IMR-90 (cell line): ENCODE measurements around the gene NHLRC1. TPM values are rescaled to one million over a fixed set of nuclear protein-coding genes. Genes with fewer than 3 reads are reported as not detected.

Experiments used
- ATAC-seq: fragments of 200-7000 bp; cut with Tn5 transposase; 2 replicates; pipeline ENCODE4 v1.9.1; 2020; ENCODE audit warnings: low read depth, mild to moderate bottlenecking, moderate library complexity
- BruUV-seq: library from RNA; stranded (reverse); fragments of 400-500 nt; replicated peaks from 2 replicates; lab custom pipeline; 2021; lab: Mats Ljungman, UMichigan
- CTCF ChIA-PET: fragments of 300-600 bp; formaldehyde crosslinking; extraction: SDS; loops from one replicate; lab custom pipeline; 2021; ENCODE audit warnings: antibody characterized with exemption; lab: Yijun Ruan, JAX
- POLR2A ChIA-PET: fragments of 300-600 bp; sonication (Branson Sonifier 250); formaldehyde crosslinking; loops from one replicate; lab custom pipeline; 2022; ENCODE audit warnings: antibody characterized with exemption; ENCODE audit not compliant: unreplicated experiment; lab: Charles Lee
- DNase-seq: peaks from one replicate; pipeline ENCODE4 v3.0.0; 2013
- H2AFZ ChIP-seq: replicated peaks from 2 replicates; pipeline ENCODE3; 2013; ENCODE audit warnings: low read length, mild to moderate bottlenecking; ENCODE audit not compliant: poor library complexity
- H2AK5ac ChIP-seq: 2 replicates; pipeline ENCODE4 v1.6.1; 2013; ENCODE audit warnings: low read depth, low read length, inconsistent platforms
- H2AK9ac ChIP-seq: replicated peaks from 2 replicates; pipeline ENCODE3; 2013; ENCODE audit warnings: mild to moderate bottlenecking, low read depth, low read length, moderate library complexity; ENCODE audit not compliant: poor library complexity
- H2BK120ac ChIP-seq: 2 replicates; pipeline ENCODE4 v1.6.1; 2013; ENCODE audit warnings: low read depth, low read length, inconsistent platforms
- H2BK15ac ChIP-seq: 3 replicates; pipeline ENCODE4 v1.6.1; 2013; ENCODE audit warnings: low read depth, low read length, inconsistent platforms
- H2BK20ac ChIP-seq: 2 replicates; pipeline ENCODE4 v1.6.1; 2013; ENCODE audit warnings: low read depth, mild to moderate bottlenecking, inconsistent platforms, low read length, moderate library complexity
- H2BK5ac ChIP-seq: 2 replicates; pipeline ENCODE4 v1.6.1; 2013; ENCODE audit warnings: mild to moderate bottlenecking, low read depth, low read length, inconsistent platforms; ENCODE audit not compliant: poor library complexity, severe bottlenecking
- H3K14ac ChIP-seq: replicated peaks from 2 replicates; pipeline ENCODE4 v1.6.1; 2013; ENCODE audit warnings: low read depth, low read length, inconsistent platforms
- H3K18ac ChIP-seq: 2 replicates; pipeline ENCODE4 v1.6.1; 2013; ENCODE audit warnings: low read depth, low read length, control low read depth
- H3K23ac ChIP-seq: 2 replicates; pipeline ENCODE4 v1.6.1; 2013; ENCODE audit warnings: low read depth, low read length, inconsistent platforms
- H3K27ac ChIP-seq: 2 replicates; pipeline ENCODE4 v1.5.1; 2013; ENCODE audit warnings: mild to moderate bottlenecking, control low read depth, low read length; ENCODE audit not compliant: insufficient read depth
- H3K27me3 ChIP-seq: 2 replicates; pipeline ENCODE4 v1.6.1; 2013; ENCODE audit warnings: low read length; ENCODE audit not compliant: control insufficient read depth, insufficient read depth
- H3K36me3 ChIP-seq: 2 replicates; pipeline ENCODE4 v1.6.1; 2013; ENCODE audit warnings: low read length, mixed read lengths; ENCODE audit not compliant: control insufficient read depth, insufficient read depth
- H3K4ac ChIP-seq: 2 replicates; pipeline ENCODE4 v1.6.1; 2013; ENCODE audit warnings: low read depth, low read length, inconsistent platforms
- H3K4me1 ChIP-seq: 2 replicates; pipeline ENCODE4 v1.6.1; 2013; ENCODE audit warnings: low read length, mixed read lengths; ENCODE audit not compliant: control insufficient read depth, insufficient read depth
- H3K4me2 ChIP-seq: 2 replicates; pipeline ENCODE4 v1.6.1; 2013; ENCODE audit warnings: low read depth, mild to moderate bottlenecking, control low read depth, low read length, moderate library complexity
- H3K4me3 ChIP-seq: 2 replicates; pipeline ENCODE4 v1.5.1; 2013; ENCODE audit warnings: low read depth, mild to moderate bottlenecking, control low read depth, low read length, moderate library complexity; ENCODE audit not compliant: insufficient read depth
- H3K56ac ChIP-seq: 2 replicates; pipeline ENCODE4 v1.6.1; 2013; ENCODE audit warnings: low read length, inconsistent platforms; ENCODE audit not compliant: insufficient read depth; ENCODE audit errors: extremely low read depth
- H3K79me1 ChIP-seq, 2 experiments: 2 replicates each; pipeline ENCODE4 v1.6.1; 2013; ENCODE audit warnings: low read length in 2 of 2, inconsistent platforms in 1 of 2, low read depth in 1 of 2
- H3K9ac ChIP-seq: 2 replicates; pipeline ENCODE4 v1.6.1; 2013; ENCODE audit warnings: low read depth, low read length, control low read depth
- H3K9me1 ChIP-seq: 2 replicates; pipeline ENCODE4 v1.6.1; 2013; ENCODE audit warnings: low read length, inconsistent platforms; ENCODE audit not compliant: insufficient read depth
- H3K9me3 ChIP-seq: 2 replicates; pipeline ENCODE4 v1.6.1; 2013; ENCODE audit warnings: low read length; ENCODE audit not compliant: control insufficient read depth, insufficient read depth
- H4K20me1 ChIP-seq: 2 replicates; pipeline ENCODE4 v1.6.1; 2013; ENCODE audit warnings: low read length, inconsistent platforms; ENCODE audit not compliant: insufficient read depth
- H4K5ac ChIP-seq: 2 replicates; pipeline ENCODE4 v1.6.1; 2013; ENCODE audit warnings: mild to moderate bottlenecking, low read depth, low read length, control low read depth
- H4K8ac ChIP-seq, 2 experiments: 2 replicates each; pipeline ENCODE4 v1.6.1; 2013; ENCODE audit warnings: low read depth in 2 of 2, low read length in 2 of 2, control low read depth in 1 of 2, inconsistent platforms in 1 of 2
- H4K91ac ChIP-seq: 2 replicates; pipeline ENCODE4 v1.6.1; 2013; ENCODE audit warnings: low read depth, low read length, inconsistent platforms; ENCODE audit not compliant: insufficient read depth
- BHLHE40 ChIP-seq: fragments of 150-350 bp; IDR thresholded peaks from 2 replicates; pipeline ENCODE4 v1.6.1; 2016; ENCODE audit warnings: mild to moderate bottlenecking, low read depth, low read length
- CEBPB ChIP-seq: IDR thresholded peaks from 2 replicates; pipeline ENCODE4 v1.6.1; 2012; ENCODE audit warnings: low read depth, low read length, improper control_type of control experiment
- CHD1 ChIP-seq: IDR thresholded peaks from 2 replicates; pipeline ENCODE4 v1.6.1; 2012; ENCODE audit warnings: low read depth, low read length, improper control_type of control experiment
- FOS ChIP-seq: fragments of 150-350 bp; IDR thresholded peaks from 2 replicates; pipeline ENCODE4 v1.6.1; 2016; ENCODE audit warnings: low read depth, low read length
- MAFK ChIP-seq: IDR thresholded peaks from 2 replicates; pipeline ENCODE4 v1.6.1; 2012; ENCODE audit warnings: low read depth, low read length, improper control_type of control experiment
- MAZ ChIP-seq: IDR thresholded peaks from 2 replicates; pipeline ENCODE4 v1.6.1; 2012; ENCODE audit warnings: low read depth, mild to moderate bottlenecking, low read length, improper control_type of control experiment, moderate library complexity, borderline replicate concordance
- MXI1 ChIP-seq: IDR thresholded peaks from 2 replicates; pipeline ENCODE4 v1.6.1; 2012; ENCODE audit warnings: low read depth, mild to moderate bottlenecking, low read length, moderate library complexity, borderline replicate concordance
- NFE2L2 ChIP-seq: fragments of 150-350 bp; IDR thresholded peaks from 2 replicates; pipeline ENCODE4 v1.6.1; 2016; ENCODE audit warnings: low read depth, mild to moderate bottlenecking, low read length
- POLR2A ChIP-seq: IDR thresholded peaks from 2 replicates; pipeline ENCODE4 v1.6.1; 2012; ENCODE audit warnings: mild to moderate bottlenecking, low read depth, low read length
- RAD21 ChIP-seq: IDR thresholded peaks from 2 replicates; pipeline ENCODE4 v1.6.1; 2012; ENCODE audit warnings: low read length, improper control_type of control experiment
- RCOR1 ChIP-seq: IDR thresholded peaks from 2 replicates; pipeline ENCODE4 v1.6.1; 2012; ENCODE audit warnings: mild to moderate bottlenecking, low read length, improper control_type of control experiment; ENCODE audit not compliant: insufficient replicate concordance
- RFX5 ChIP-seq: IDR thresholded peaks from 2 replicates; pipeline ENCODE4 v1.8.0; 2012; ENCODE audit warnings: low read depth, mild to moderate bottlenecking, low read length, moderate library complexity
- SMC3 ChIP-seq: fragments of 150-350 bp; IDR thresholded peaks from 2 replicates; pipeline ENCODE4 v1.6.1; 2016; ENCODE audit warnings: low read depth, mild to moderate bottlenecking, antibody characterized with exemption, low read length, moderate library complexity
- WGBS, 2 experiments: methylation state at CpG; one replicate each; pipeline versions ENCODE4 v1.1.5 to v1.1.7; 2013; ENCODE audit warnings: missing lambda C conversion rate in 2 of 2; ENCODE audit not compliant: insufficient read length in 1 of 2; ENCODE audit errors: extremely low coverage in 2 of 2; 5-methylcytosine and 5-hydroxymethylcytosine counted together
- dilution Hi-C: fragments of 300-500 bp; cut with HindIII; formaldehyde crosslinking; loops from one replicate; pipeline ENCODE4 v1.14.3; 2018; ENCODE audit warnings: low sequenced_read_pairs; ENCODE audit not compliant: unreplicated experiment
- in situ Hi-C: fragments of 300-500 bp; cut with MboI; formaldehyde crosslinking; loops from 3 replicates; pipeline ENCODE4 v1.14.3; 2019; ENCODE audit warnings: low sequenced_read_pairs, inconsistent platforms, mixed read lengths
- intact Hi-C: fragments of 100-400 bp; cut with micrococcal nuclease; formaldehyde crosslinking; loops from 2 replicates; pipeline ENCODE4 v1.10.0; 2022
- polyA plus RNA-seq, 3 experiments: library from polyadenylated mRNA; depleted of rRNA; stranded (reverse); fragments of >200 nt; gene quantifications; 2 replicates each; pipeline ENCODE4 v1.2.3, GENCODE V29; 2012; ENCODE audit warnings: low replicate concordance in 1 of 3
- total RNA-seq: library from RNA; depleted of rRNA; stranded (reverse); fragments of >200 nt; gene quantifications from 2 replicates; pipeline ENCODE4 v1.2.3, GENCODE V29; 2012
- TF ChIP-seq, protein P1 (sequence below): fragments of 150-350 bp; IDR thresholded peaks from 2 replicates; pipeline ENCODE4 v1.6.1; 2016; ENCODE audit warnings: low read depth, mild to moderate bottlenecking, low read length, moderate library complexity, borderline replicate concordance
- TF ChIP-seq, protein P2 (sequence below): conservative IDR thresholded peaks from 2 replicates; pipeline ENCODE4 v1.5.1; 2012; ENCODE audit warnings: mild to moderate bottlenecking, low read depth, low read length, improper control_type of control experiment
- TF ChIP-seq, protein P3 (sequence below): fragments of 150-350 bp; IDR thresholded peaks from 2 replicates; pipeline ENCODE4 v1.6.1; 2017; ENCODE audit warnings: mild to moderate bottlenecking, antibody characterized with exemption, low read length, low read depth

NHLRC1 gene
- total and polyA plus RNA-seq, 2 of the 4 experiments (the other 2 are of a cell fraction), result 1.1 TPM

DNA sequence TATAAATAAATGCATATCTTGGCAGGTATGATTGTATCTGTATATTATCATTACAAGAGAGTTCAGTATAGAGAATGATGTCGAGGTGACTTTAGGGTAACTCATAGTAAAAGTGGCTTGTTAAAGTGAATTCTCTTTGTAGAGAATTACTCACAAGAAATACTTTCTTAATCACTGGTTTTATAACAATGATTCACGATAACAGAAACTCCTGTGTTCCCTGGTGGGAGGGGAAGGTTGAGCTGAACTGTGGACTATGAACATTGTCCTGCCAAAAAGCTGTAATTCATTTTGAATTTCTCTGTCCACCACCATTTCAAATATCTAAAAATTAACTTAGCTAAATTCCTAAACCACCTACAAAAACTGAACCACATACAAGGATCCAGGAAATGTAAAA lies 24.7 kb upstream of the NHLRC1 start:
- Histone ChIP-seq H2AK5ac (no peak overlapping the region), H3K9me3 (no peaks in the 10 kb centered on the region), H2BK20ac (no peak overlapping the region), H2BK120ac (no peak overlapping the region), H3K9ac (no peak overlapping the region), H3K4me3 (no peak overlapping the region), H3K27me3 (no peaks in the 10 kb centered on the region), H4K20me1 (no peaks in the 10 kb centered on the region), H3K4me2 (no peak overlapping the region), H3K9me1 (no peaks in the 10 kb centered on the region), H3K79me1 (peaks cover 0 to 6% of the 10 kb centered on the region in 2 experiments; a peak in 1 of 4 replicates), H3K4me1 (no peaks in the 10 kb centered on the region; the same call in 1 of the 2 replicates), H3K18ac (no peak overlapping the region), H3K4ac (no peak overlapping the region), H4K91ac (no peak overlapping the region), H2AK9ac (no peak overlapping the region), H2BK15ac (no peak overlapping the region), H4K8ac (no peak overlapping the region), H4K5ac (no peak overlapping the region), H2BK5ac (peak overlapping the region; percentile 4), H3K56ac (no peak overlapping the region), H3K14ac (no peak overlapping the region), H3K27ac (no peak overlapping the region), H2AFZ (no peak overlapping the region), H3K36me3 (no peaks in the 10 kb centered on the region), H3K23ac (no peak overlapping the region)
- ATAC-seq (peak; percentile 51), DNase-seq (peak; percentile 66)
- CTCF ChIA-PET, result interaction anchor here (0.9 kb wide), 1 partner anchor 18 kb away, joined by 3 read pairs; no protein-coding TSS in a partner anchor
- dilution Hi-C loops, result no loop called here
- WGBS, 2 experiments, result no CpG with 5 or more reads among the region's 2 CpGs
- POLR2A ChIA-PET, result no interaction called here
- TF ChIP-seq MAFK, result no peak
- no peak for TF ChIP-seq RAD21
- TF ChIP-seq, protein P1, sequence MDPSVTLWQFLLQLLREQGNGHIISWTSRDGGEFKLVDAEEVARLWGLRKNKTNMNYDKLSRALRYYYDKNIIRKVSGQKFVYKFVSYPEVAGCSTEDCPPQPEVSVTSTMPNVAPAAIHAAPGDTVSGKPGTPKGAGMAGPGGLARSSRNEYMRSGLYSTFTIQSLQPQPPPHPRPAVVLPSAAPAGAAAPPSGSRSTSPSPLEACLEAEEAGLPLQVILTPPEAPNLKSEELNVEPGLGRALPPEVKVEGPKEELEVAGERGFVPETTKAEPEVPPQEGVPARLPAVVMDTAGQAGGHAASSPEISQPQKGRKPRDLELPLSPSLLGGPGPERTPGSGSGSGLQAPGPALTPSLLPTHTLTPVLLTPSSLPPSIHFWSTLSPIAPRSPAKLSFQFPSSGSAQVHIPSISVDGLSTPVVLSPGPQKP, result no peak
- TF ChIP-seq SMC3, result no peak
- TF ChIP-seq POLR2A, result no peak
- TF ChIP-seq MXI1, result no peak
- no peak for TF ChIP-seq RCOR1
- TF ChIP-seq MAZ, result no peak
- no peak for TF ChIP-seq RFX5
- TF ChIP-seq, protein P2, sequence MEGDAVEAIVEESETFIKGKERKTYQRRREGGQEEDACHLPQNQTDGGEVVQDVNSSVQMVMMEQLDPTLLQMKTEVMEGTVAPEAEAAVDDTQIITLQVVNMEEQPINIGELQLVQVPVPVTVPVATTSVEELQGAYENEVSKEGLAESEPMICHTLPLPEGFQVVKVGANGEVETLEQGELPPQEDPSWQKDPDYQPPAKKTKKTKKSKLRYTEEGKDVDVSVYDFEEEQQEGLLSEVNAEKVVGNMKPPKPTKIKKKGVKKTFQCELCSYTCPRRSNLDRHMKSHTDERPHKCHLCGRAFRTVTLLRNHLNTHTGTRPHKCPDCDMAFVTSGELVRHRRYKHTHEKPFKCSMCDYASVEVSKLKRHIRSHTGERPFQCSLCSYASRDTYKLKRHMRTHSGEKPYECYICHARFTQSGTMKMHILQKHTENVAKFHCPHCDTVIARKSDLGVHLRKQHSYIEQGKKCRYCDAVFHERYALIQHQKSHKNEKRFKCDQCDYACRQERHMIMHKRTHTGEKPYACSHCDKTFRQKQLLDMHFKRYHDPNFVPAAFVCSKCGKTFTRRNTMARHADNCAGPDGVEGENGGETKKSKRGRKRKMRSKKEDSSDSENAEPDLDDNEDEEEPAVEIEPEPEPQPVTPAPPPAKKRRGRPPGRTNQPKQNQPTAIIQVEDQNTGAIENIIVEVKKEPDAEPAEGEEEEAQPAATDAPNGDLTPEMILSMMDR, result no peak
- no peak for TF ChIP-seq CHD1
- no peak for TF ChIP-seq FOS
- no peak for TF ChIP-seq BHLHE40
- no peak for TF ChIP-seq CEBPB
- no peak for TF ChIP-seq NFE2L2
- TF ChIP-seq, protein P3, sequence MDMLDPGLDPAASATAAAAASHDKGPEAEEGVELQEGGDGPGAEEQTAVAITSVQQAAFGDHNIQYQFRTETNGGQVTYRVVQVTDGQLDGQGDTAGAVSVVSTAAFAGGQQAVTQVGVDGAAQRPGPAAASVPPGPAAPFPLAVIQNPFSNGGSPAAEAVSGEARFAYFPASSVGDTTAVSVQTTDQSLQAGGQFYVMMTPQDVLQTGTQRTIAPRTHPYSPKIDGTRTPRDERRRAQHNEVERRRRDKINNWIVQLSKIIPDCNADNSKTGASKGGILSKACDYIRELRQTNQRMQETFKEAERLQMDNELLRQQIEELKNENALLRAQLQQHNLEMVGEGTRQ, result no peak
- no TSS peak for BruUV-seq
- intact Hi-C loops, result no loop called here
- in situ Hi-C loops, result no loop called here
